H1 (cell line): ENCODE results near the gene MPP4. TPM values are rescaled to one million over a fixed set of nuclear protein-coding genes. Genes with fewer than 3 reads are reported as not detected.

Experiments
- CTCF ChIA-PET: fragments of 300-600 bp; sonication (Branson Sonifier 250); formaldehyde crosslinking; loops from one replicate; lab custom pipeline; 2021; ENCODE audit not compliant: partially characterized antibody; lab: Charles Lee
- POLR2A ChIA-PET: fragments of 300-600 bp; sonication (Branson Sonifier 250); formaldehyde crosslinking; loops from one replicate; lab custom pipeline; 2021; ENCODE audit warnings: inconsistent platforms; ENCODE audit not compliant: partially characterized antibody; lab: Charles Lee
- DNase-seq, 2 experiments: peaks; one replicate each; pipeline versions ENCODE4 v3.0.0 to v3.0.0-alpha.2; 2010 to 2022; ENCODE audit warnings: low spot score in 2 of 2, low read depth in 1 of 2, mixed read lengths in 1 of 2
- FAIRE-seq: peaks from 2 replicates; lab custom pipeline; 2011; peaks lifted over from hg19 to GRCh38; lab: Jason Lieb, UNC
- H2AFZ ChIP-seq: 2 replicates; pipeline ENCODE4 v1.8.1; 2012; ENCODE audit warnings: low read length, inconsistent platforms
- H2AK5ac ChIP-seq: 2 replicates; pipeline ENCODE4 v1.6.1; 2013; ENCODE audit warnings: low read depth, low read length
- H2BK120ac ChIP-seq: replicated peaks from 2 replicates; pipeline ENCODE3; 2013; ENCODE audit warnings: low read depth, low read length, inconsistent platforms
- H2BK12ac ChIP-seq: 2 replicates; pipeline ENCODE4 v1.6.1; 2013; ENCODE audit warnings: low read depth, low read length
- H2BK15ac ChIP-seq: 2 replicates; pipeline ENCODE4 v1.6.1; 2013; ENCODE audit warnings: low read length
- H2BK20ac ChIP-seq: 2 replicates; pipeline ENCODE4 v1.6.1; 2013; ENCODE audit warnings: low read length
- H2BK5ac ChIP-seq: 2 replicates; pipeline ENCODE4 v1.6.1; 2013; ENCODE audit warnings: low read depth, low read length
- H3K14ac ChIP-seq: 2 replicates; pipeline ENCODE4 v1.6.1; 2013; ENCODE audit warnings: inconsistent platforms; ENCODE audit not compliant: insufficient read length
- H3K18ac ChIP-seq: 2 replicates; pipeline ENCODE4 v1.6.1; 2013; ENCODE audit warnings: low read length; ENCODE audit errors: extremely low read depth
- H3K23ac ChIP-seq: 2 replicates; pipeline ENCODE4 v1.6.1; 2013; ENCODE audit warnings: inconsistent platforms; ENCODE audit not compliant: insufficient read length
- H3K23me2 ChIP-seq: 2 replicates; pipeline ENCODE4 v1.6.1; 2013; ENCODE audit warnings: low read depth, low read length
- H3K27ac ChIP-seq: 2 replicates; pipeline ENCODE4 v1.6.1; 2011; ENCODE audit warnings: low read depth, low read length, inconsistent platforms
- H3K27me3 ChIP-seq, 4 experiments: replicated peaks in 1 of 4; 1 replicate in 1 of 4; 2 replicates in 3 of 4; pipeline versions ENCODE4 v1.6.1 to v1.8.1; 2011 to 2013; ENCODE audit warnings: low read length in 3 of 4, mild to moderate bottlenecking in 3 of 4, inconsistent platforms in 2 of 4, mixed read lengths in 2 of 4, moderate library complexity in 1 of 4; ENCODE audit not compliant: control insufficient read depth in 3 of 4, insufficient read depth in 3 of 4; ENCODE audit errors: extremely low read depth in 1 of 4
- H3K36me3 ChIP-seq, 4 experiments: 2 replicates each; pipeline versions ENCODE4 v1.6.1 to v1.8.1; 2011 to 2013; ENCODE audit warnings: mild to moderate bottlenecking in 4 of 4, low read length in 3 of 4, moderate library complexity in 2 of 4, control low read depth in 1 of 4, inconsistent platforms in 1 of 4; ENCODE audit not compliant: insufficient read depth in 4 of 4, control insufficient read depth in 2 of 4
- H3K4ac ChIP-seq: replicated peaks from 2 replicates; pipeline ENCODE3; 2013; ENCODE audit warnings: low read length, low read depth, mixed read lengths, inconsistent platforms; ENCODE audit not compliant: insufficient read length
- H3K4me1 ChIP-seq, 4 experiments: replicated peaks in 1 of 4; 1 replicate in 1 of 4; 2 replicates in 3 of 4; pipeline versions ENCODE4 v1.6.1 to v1.8.1; 2011 to 2013; ENCODE audit warnings: low read length in 3 of 4, inconsistent platforms in 2 of 4, mixed read lengths in 1 of 4; ENCODE audit not compliant: insufficient read depth in 4 of 4, control insufficient read depth in 3 of 4
- H3K4me2 ChIP-seq, 2 experiments: 2 replicates each; pipeline versions ENCODE4 v1.6.1 to v1.8.1; 2011 to 2013; ENCODE audit warnings: low read depth in 2 of 2, low read length in 2 of 2, control low read depth in 1 of 2, inconsistent platforms in 1 of 2, mild to moderate bottlenecking in 1 of 2; ENCODE audit not compliant: insufficient read depth in 1 of 2
- H3K4me3 ChIP-seq, 4 experiments: fragments of 200-600, 300-600 bp in 1 of 4; sonication (generic), shearing (Covaris generic), sonication (Bioruptor Twin) in 1 of 4; 2 replicates each; pipeline versions ENCODE4 v1.5.1 to v1.8.1; 2011 to 2016; ENCODE audit warnings: low read length in 4 of 4, low read depth in 3 of 4, control low read depth in 2 of 4, inconsistent platforms in 2 of 4, mild to moderate bottlenecking in 2 of 4, mixed read lengths in 1 of 4, moderate library complexity in 1 of 4; ENCODE audit not compliant: insufficient read depth in 2 of 4; ENCODE audit errors: extremely low read depth in 1 of 4
- H3K56ac ChIP-seq: replicated peaks from 2 replicates; pipeline ENCODE3; 2013; ENCODE audit warnings: low read depth, mild to moderate bottlenecking, mixed read lengths, low read length, inconsistent platforms; ENCODE audit not compliant: insufficient read length
- H3K79me1 ChIP-seq: 2 replicates; pipeline ENCODE4 v1.6.1; 2013; ENCODE audit warnings: low read depth, low read length, control low read depth
- H3K79me2 ChIP-seq, 2 experiments: 2 replicates each; pipeline versions ENCODE4 v1.6.1 to v1.8.1; 2012 to 2013; ENCODE audit warnings: low read length in 2 of 2, mild to moderate bottlenecking in 2 of 2, inconsistent platforms in 1 of 2; ENCODE audit not compliant: insufficient read depth in 2 of 2, control insufficient read depth in 1 of 2
- H3K9ac ChIP-seq, 4 experiments: replicated peaks in 1 of 4; 1 replicate in 1 of 4; 2 replicates in 3 of 4; pipeline versions ENCODE4 v1.6.1 to v1.8.1; 2011 to 2013; ENCODE audit warnings: low read depth in 3 of 4, low read length in 3 of 4, control low read depth in 2 of 4, mild to moderate bottlenecking in 2 of 4, moderate library complexity in 2 of 4, inconsistent platforms in 1 of 4; ENCODE audit errors: extremely low read depth in 1 of 4
- H3K9me3 ChIP-seq, 2 experiments: 2 replicates each; pipeline versions ENCODE4 v1.6.1 to v1.8.1; 2012 to 2013; ENCODE audit warnings: mild to moderate bottlenecking in 2 of 2, moderate library complexity in 2 of 2, control low read depth in 1 of 2, inconsistent platforms in 1 of 2, low read depth in 1 of 2, low read length in 1 of 2, mixed read lengths in 1 of 2; ENCODE audit not compliant: insufficient read depth in 2 of 2
- H4K20me1 ChIP-seq, 2 experiments: replicated peaks in 1 of 2; 2 replicates each; pipeline versions ENCODE3 to v1.8.1; 2011 to 2013; ENCODE audit warnings: inconsistent platforms in 2 of 2, low read length in 2 of 2, mild to moderate bottlenecking in 1 of 2; ENCODE audit not compliant: insufficient read depth in 2 of 2, control insufficient read depth in 1 of 2
- H4K5ac ChIP-seq: 2 replicates; pipeline ENCODE4 v1.6.1; 2013; ENCODE audit warnings: low read length, low read depth, mixed read lengths, inconsistent platforms; ENCODE audit not compliant: insufficient read length
- H4K8ac ChIP-seq: 2 replicates; pipeline ENCODE4 v1.8.0; 2013; ENCODE audit warnings: mild to moderate bottlenecking, moderate library complexity, low read length, inconsistent platforms; ENCODE audit not compliant: insufficient read depth; ENCODE audit errors: extremely low read depth
- H4K91ac ChIP-seq: replicated peaks from 2 replicates; pipeline ENCODE3; 2013; ENCODE audit warnings: low read length, mixed read lengths, inconsistent platforms; ENCODE audit not compliant: insufficient read length
- CEBPB ChIP-seq: IDR thresholded peaks from 2 replicates; pipeline ENCODE4 v1.6.1; 2012; ENCODE audit warnings: low read depth, low read length
- EP300 ChIP-seq, 2 experiments: IDR thresholded peaks; 1 replicate in 1 of 2; 2 replicates in 1 of 2; pipeline ENCODE4 v1.6.1; 2011 to 2012; ENCODE audit warnings: low read depth in 2 of 2, low read length in 2 of 2, mild to moderate bottlenecking in 2 of 2, borderline replicate concordance in 1 of 2, inconsistent platforms in 1 of 2, moderate library complexity in 1 of 2
- GABPA ChIP-seq: IDR thresholded peaks from 2 replicates; pipeline ENCODE4 v1.6.1; 2011; ENCODE audit warnings: mild to moderate bottlenecking, low read length, moderate library complexity, borderline replicate concordance; ENCODE audit not compliant: insufficient read depth
- GTF2F1 ChIP-seq: IDR thresholded peaks from 2 replicates; pipeline ENCODE4 v1.6.1; 2012; ENCODE audit warnings: low read depth, low read length, improper control_type of control experiment, borderline replicate concordance
- SP4 ChIP-seq: IDR thresholded peaks from 2 replicates; pipeline ENCODE4 v1.6.1; 2012; ENCODE audit warnings: low read length, inconsistent platforms
- SUZ12 ChIP-seq: fragments of 200-600 bp; sonication (generic); IDR thresholded peaks from 2 replicates; pipeline ENCODE4 v1.6.1; 2012; ENCODE audit warnings: mild to moderate bottlenecking, inconsistent platforms, low read length, moderate library complexity, mixed read lengths
- TAF7 ChIP-seq: optimal IDR thresholded peaks from 2 replicates; pipeline ENCODE3; 2011; ENCODE audit warnings: low read depth, mild to moderate bottlenecking, inconsistent platforms, low read length, moderate library complexity, borderline replicate concordance
- whole genome bisulfite sequencing, 2 experiments: shearing (Covaris generic) in 1 of 2; methylation state at CpG; one replicate each; pipeline versions ENCODE4 v1.1.6 to v1.1.7; 2013 to 2015; ENCODE audit warnings: low lambda C conversion rate in 2 of 2, mixed read lengths in 2 of 2, inconsistent platforms in 1 of 2, low coverage in 1 of 2, missing lambda C conversion rate in 1 of 2; ENCODE audit not compliant: insufficient replicate concordance in 2 of 2, insufficient coverage in 1 of 2, insufficient read length in 1 of 2; ENCODE audit errors: extremely low coverage in 1 of 2, missing lambda C conversion rate in 1 of 2; 5-methylcytosine and 5-hydroxymethylcytosine counted together
- polyA plus RNA-seq, 7 experiments: library from polyadenylated mRNA; depleted of rRNA in 3 of 7; stranded (reverse) in 5 of 7; unstranded in 2 of 7; fragments of >200 nt in 5 of 7; fragments of 200-250 nt in 2 of 7; gene quantifications; 1 replicate in 5 of 7; 2 replicates in 1 of 7; 4 replicates in 1 of 7; pipeline versions ENCODE4 v1.2.1 to v1.2.3, GENCODE V29; 2011 to 2013; ENCODE audit warnings: missing spikeins in 2 of 7, mixed read lengths in 2 of 7
- total RNA-seq: library from RNA; stranded (reverse); fragmentation: NEBNext Ultra II Directional; extraction: Animal tissue kit (Norgen Biotek cat#: 25700); gene quantifications from 2 replicates; pipeline ENCODE4 v1.2.1, GENCODE V29; 2021
- TF ChIP-seq, protein P1 (sequence below): IDR thresholded peaks from 2 replicates; pipeline ENCODE4 v1.6.1; 2012; ENCODE audit warnings: inconsistent platforms
- TF ChIP-seq, protein P2 (sequence below): IDR thresholded peaks from 2 replicates; pipeline ENCODE4 v1.6.1; 2012; ENCODE audit warnings: inconsistent platforms

MPP4 gene
- total and polyA plus RNA-seq, 2 of the 8 experiments (the other 6 are each of a cell fraction or from before 2014, with no cell fraction given) = not detected

- DNase-seq = no peak
- Histone ChIP-seq H3K27me3 (no peaks in the 10 kb centered on the region), H4K91ac (no peak overlapping the region), H3K4me2 (no peak overlapping the region), H3K27ac (no peak overlapping the region), H2BK20ac (no peak overlapping the region), H2BK120ac (no peak overlapping the region), H3K4me1 (peaks cover 0 to 6% (median 2%) of the 10 kb centered on the region in 4 experiments; a peak in 3 of 7 replicates), H4K8ac (no peak overlapping the region), H3K4me3 (no peak overlapping the region), H3K79me2 (no peaks in the 10 kb centered on the region), H3K56ac (no peak overlapping the region), H3K18ac (no peak overlapping the region), H4K5ac (no peak overlapping the region), H3K23me2 (no peaks in the 10 kb centered on the region; the same call in 1 of the 2 replicates), H3K79me1 (no peaks in the 10 kb centered on the region), H3K9ac (no peak overlapping the region), H3K14ac (no peak overlapping the region), H2AFZ (no peak overlapping the region), H2AK5ac (no peak overlapping the region), H3K36me3 (no peaks in the 10 kb centered on the region), H3K23ac (no peak overlapping the region), H2BK12ac (no peak overlapping the region), H3K4ac (no peak overlapping the region), H2BK5ac (no peak overlapping the region), H4K20me1 (no peaks in the 10 kb centered on the region), H3K9me3 (no peaks in the 10 kb centered on the region), H2BK15ac (no peak overlapping the region)
- ChIA-PET POLR2A (no interaction called here), CTCF (interaction anchor here (1.1 to 6.2 kb wide), 6 partner anchors 11 to 22 kb away, joined by 3 to 37 read pairs (median 6); partner anchors contain the start of gene MPP4)
- FAIRE-seq = no peak
- whole genome bisulfite sequencing, 2 experiments = 87% methylated on average over 6 of the region's 6 CpGs; no CpG with 5 or more reads in 1 of the 2 experiments
- no peak for TF ChIP-seq TAF7
- no peak for TF ChIP-seq GABPA
- no peak for TF ChIP-seq CEBPB
- TF ChIP-seq EP300 (IDR thresholded peaks at IDR 0.05; ENCODE audit: borderline replicate concordance in 1 of 2, low read depth in 2 of 2, low read length in 2 of 2) = no peak
- TF ChIP-seq, protein P1, sequence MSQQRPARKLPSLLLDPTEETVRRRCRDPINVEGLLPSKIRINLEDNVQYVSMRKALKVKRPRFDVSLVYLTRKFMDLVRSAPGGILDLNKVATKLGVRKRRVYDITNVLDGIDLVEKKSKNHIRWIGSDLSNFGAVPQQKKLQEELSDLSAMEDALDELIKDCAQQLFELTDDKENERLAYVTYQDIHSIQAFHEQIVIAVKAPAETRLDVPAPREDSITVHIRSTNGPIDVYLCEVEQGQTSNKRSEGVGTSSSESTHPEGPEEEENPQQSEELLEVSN = no peak
- TF ChIP-seq, protein P2, sequence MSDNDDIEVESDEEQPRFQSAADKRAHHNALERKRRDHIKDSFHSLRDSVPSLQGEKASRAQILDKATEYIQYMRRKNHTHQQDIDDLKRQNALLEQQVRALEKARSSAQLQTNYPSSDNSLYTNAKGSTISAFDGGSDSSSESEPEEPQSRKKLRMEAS = no peak
- no peak for TF ChIP-seq SUZ12
- no peak for TF ChIP-seq GTF2F1
- no peak for TF ChIP-seq SP4
Observed at GRCh38 chr2:201678401-201678800, 20.0 kb downstream of the MPP4 start.
